Renal pelvis (tissue), 12 donors: ENCODE data around the gene COPS7A. TPM values are rescaled to one million over a fixed set of nuclear protein-coding genes. Genes with fewer than 3 reads are reported as not detected.

ENCODE experiments used
- DNase-seq: peaks from one replicate; pipeline ENCODE4 v3.0.0-alpha.2; 2013
- long read RNA-seq, 16 experiments: transcript quantifications; one replicate each; lab custom pipeline, GENCODE V29; 2026
- polyA plus RNA-seq, 3 donors: library from polyadenylated mRNA; unstranded; fragments of 120-200 nt; gene quantifications; one replicate each; pipeline ENCODE4 v1.2.1, GENCODE V29; 2013; ENCODE audit not compliant: insufficient read length in 3 of 3

The COPS7A gene, protein sequence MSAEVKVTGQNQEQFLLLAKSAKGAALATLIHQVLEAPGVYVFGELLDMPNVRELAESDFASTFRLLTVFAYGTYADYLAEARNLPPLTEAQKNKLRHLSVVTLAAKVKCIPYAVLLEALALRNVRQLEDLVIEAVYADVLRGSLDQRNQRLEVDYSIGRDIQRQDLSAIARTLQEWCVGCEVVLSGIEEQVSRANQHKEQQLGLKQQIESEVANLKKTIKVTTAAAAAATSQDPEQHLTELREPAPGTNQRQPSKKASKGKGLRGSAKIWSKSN
- 10 to 100 TPM; 68.4 to 70.3 (median 69.4) TPM for polyA plus RNA-seq
- long read RNA-seq, donor 1, transcript COPS7A-215 (8 exons, 2,127 nt) = major isoform, 8 of 24 reads
- long read RNA-seq, donor 1, partial matches to known transcripts = 6 of 24 reads
- long read RNA-seq, donor 1, other reads (novel, unspliced or antisense) = 0 of 24 reads
- long read RNA-seq, donor 2, transcript COPS7A-201 (8 exons, 1,721 nt) = minor isoform, 5 of 36 reads
- long read RNA-seq, donor 2, transcript COPS7A-215 (8 exons, 2,127 nt) = major isoform, 24 of 36 reads
- long read RNA-seq, donor 2, partial matches to known transcripts = 0 of 36 reads
- long read RNA-seq, donor 2, other reads (novel, unspliced or antisense) = 0 of 36 reads
- long read RNA-seq, donor 3, transcript COPS7A-215 (8 exons, 2,127 nt) = major isoform, 7 of 16 reads
- long read RNA-seq, donor 3, partial matches to known transcripts = 0 of 16 reads
- long read RNA-seq, donor 3, other reads (novel, unspliced or antisense) = 0 of 16 reads
- long read RNA-seq, donor 4, transcript COPS7A-215 (8 exons, 2,127 nt) = major isoform, 20 of 68 reads
- long read RNA-seq, donor 4, transcript COPS7A-204 (7 exons, 2,034 nt) = minor isoform, 5 of 68 reads
- long read RNA-seq, donor 4, transcript COPS7A-210 (8 exons, 1,832 nt) = minor isoform, 6 of 68 reads
- long read RNA-seq, donor 4, partial matches to known transcripts = 32 of 68 reads
- long read RNA-seq, donor 4, other reads (novel, unspliced or antisense) = 0 of 68 reads
- long read RNA-seq, donor 5, transcript COPS7A-215 (8 exons, 2,127 nt) = major isoform, 6 of 24 reads
- long read RNA-seq, donor 5, partial matches to known transcripts = 13 of 24 reads
- long read RNA-seq, donor 5, other reads (novel, unspliced or antisense) = 0 of 24 reads
- long read RNA-seq, donor 6, transcript COPS7A-215 (8 exons, 2,127 nt) = major isoform, 12 of 20 reads
- long read RNA-seq, donor 6, transcript COPS7A-204 (7 exons, 2,034 nt) = minor isoform, 6 of 20 reads
- long read RNA-seq, donor 6, partial matches to known transcripts = 0 of 20 reads
- long read RNA-seq, donor 6, other reads (novel, unspliced or antisense) = 0 of 20 reads
- long read RNA-seq, donor 7, transcript COPS7A-215 (8 exons, 2,127 nt) = major isoform, 20 of 35 reads
- long read RNA-seq, donor 7, partial matches to known transcripts = 8 of 35 reads
- long read RNA-seq, donor 7, other reads (novel, unspliced or antisense) = 0 of 35 reads
- long read RNA-seq, donor 8, transcript COPS7A-215 (8 exons, 2,127 nt) = major isoform, 13 of 30 reads
- long read RNA-seq, donor 8, partial matches to known transcripts = 14 of 30 reads
- long read RNA-seq, donor 8, other reads (novel, unspliced or antisense) = 0 of 30 reads
- long read RNA-seq, donor 9, transcript COPS7A-215 (8 exons, 2,127 nt) = major isoform, 15 of 34 reads
- long read RNA-seq, donor 9, transcript COPS7A-204 (7 exons, 2,034 nt) = minor isoform, 6 of 34 reads
- long read RNA-seq, donor 9, partial matches to known transcripts = 5 of 34 reads
- long read RNA-seq, donor 9, other reads (novel, unspliced or antisense) = 0 of 34 reads
- long read RNA-seq, donor 10, transcript COPS7A-215 (8 exons, 2,127 nt) = major isoform, 8 of 18 reads
- long read RNA-seq, donor 10, partial matches to known transcripts = 0 of 18 reads
- long read RNA-seq, donor 10, other reads (novel, unspliced or antisense) = 0 of 18 reads
- long read RNA-seq, donor 11, transcript COPS7A-215 (8 exons, 2,127 nt) = major isoform, 8 of 23 reads
- long read RNA-seq, donor 11, partial matches to known transcripts = 6 of 23 reads
- long read RNA-seq, donor 11, other reads (novel, unspliced or antisense) = 0 of 23 reads
- long read RNA-seq, donor 12, transcript COPS7A-204 (7 exons, 2,034 nt) = minor isoform, 6 of 30 reads
- long read RNA-seq, donor 12, transcript COPS7A-210 (8 exons, 1,832 nt) = minor isoform, 5 of 30 reads
- long read RNA-seq, donor 12, transcript COPS7A-215 (8 exons, 2,127 nt) = major isoform, 13 of 30 reads
- long read RNA-seq, donor 12, partial matches to known transcripts = 0 of 30 reads
- long read RNA-seq, donor 12, other reads (novel, unspliced or antisense) = 0 of 30 reads
- long read RNA-seq, donor 13, partial matches to known transcripts = 0 of 7 reads
- long read RNA-seq, donor 13, other reads (novel, unspliced or antisense) = 0 of 7 reads
- long read RNA-seq, donor 14 = 0 reads
- long read RNA-seq, donor 15, transcript COPS7A-215 (8 exons, 2,127 nt) = major isoform, 15 of 26 reads
- long read RNA-seq, donor 15, partial matches to known transcripts = 0 of 26 reads
- long read RNA-seq, donor 15, other reads (novel, unspliced or antisense) = 0 of 26 reads
- long read RNA-seq, donor 16, transcript COPS7A-215 (8 exons, 2,127 nt) = major isoform, 11 of 19 reads
- long read RNA-seq, donor 16, partial matches to known transcripts = 0 of 19 reads
- long read RNA-seq, donor 16, other reads (novel, unspliced or antisense) = 0 of 19 reads

DNA sequence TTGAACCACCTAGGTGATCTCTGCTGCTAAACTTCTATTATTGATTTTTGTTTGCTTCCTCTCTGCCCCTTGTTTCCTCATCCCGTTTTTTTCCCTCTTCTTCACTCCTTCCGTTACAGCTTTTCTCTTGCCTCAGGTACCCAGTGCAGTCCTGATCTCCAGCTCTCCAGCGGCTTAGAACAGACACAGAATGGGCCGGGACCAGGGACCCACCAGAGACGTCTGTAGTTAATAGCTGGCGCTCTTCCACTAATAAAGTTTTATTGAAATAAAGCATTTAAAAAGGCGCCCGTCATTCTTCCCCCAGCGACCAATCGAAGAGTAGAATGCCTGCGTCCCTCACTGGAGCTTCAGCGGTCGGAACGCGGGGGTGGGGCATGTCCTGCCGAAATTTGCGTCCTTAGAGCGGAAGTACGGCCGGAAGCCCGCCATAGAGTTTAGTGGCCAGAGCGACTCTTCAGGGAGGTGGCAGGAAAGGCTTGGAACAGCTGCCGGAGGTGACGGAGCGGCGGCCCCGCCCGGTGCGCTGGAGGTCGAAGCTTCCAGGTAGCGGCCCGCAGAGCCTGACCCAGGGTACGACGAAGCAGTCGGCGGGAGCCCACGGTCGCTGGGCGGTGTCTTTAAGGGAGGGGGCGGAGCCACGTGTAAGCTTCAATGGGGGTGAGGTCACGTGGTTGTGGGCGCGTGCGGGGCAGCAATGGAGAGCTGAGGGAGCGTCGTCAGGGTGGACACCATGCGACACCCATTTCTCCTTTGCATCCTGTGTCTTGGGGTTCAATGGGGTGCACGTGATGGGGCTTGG, at the start of gene COPS7A:
Gene COPS7A (plus strand): TSS at position 440 of the 802 bp plus-strand sequence. CDS start 611 bp downstream, outside the sequence.
- DNase-seq = peak; percentile 98

DNA sequence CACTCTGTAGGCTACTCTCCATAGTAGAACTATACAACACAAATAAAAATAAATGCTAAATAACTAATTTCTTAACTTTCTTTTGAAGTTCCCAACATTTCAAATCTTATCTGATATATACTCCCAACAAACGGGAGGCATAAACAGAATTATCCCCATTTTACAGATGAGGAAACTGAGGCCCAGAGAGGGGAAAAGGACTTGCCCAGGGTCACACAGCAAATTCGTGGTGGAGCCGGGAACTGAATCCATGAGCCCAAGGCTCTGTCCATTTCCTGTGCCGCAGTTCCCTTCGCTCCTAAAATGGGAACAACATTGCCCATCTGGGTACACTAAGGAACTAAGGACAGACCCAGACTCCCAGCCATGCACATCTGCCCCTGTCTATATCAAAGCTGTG, 46.9 kb upstream of the COPS7A start:
- DNase-seq = no peak

DNA sequence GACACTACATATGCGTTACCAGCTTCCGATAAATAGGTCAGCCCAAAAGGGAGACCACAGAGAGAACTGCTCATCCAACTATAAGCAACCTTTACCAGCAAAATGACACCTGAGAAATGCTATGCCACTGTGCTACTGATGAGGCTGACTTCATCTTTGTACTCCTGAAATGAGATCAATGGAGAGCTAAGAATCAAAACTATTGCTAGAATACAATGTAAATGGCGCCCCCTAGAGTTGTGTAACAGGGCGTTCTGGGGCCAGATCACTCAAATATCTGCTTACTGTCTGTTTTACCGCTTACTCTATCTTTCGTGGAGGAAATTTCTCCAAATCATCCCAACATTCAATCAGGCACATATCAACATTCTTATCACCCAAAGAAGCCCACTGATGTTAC, 39.2 kb upstream of the COPS7A start:
- DNase-seq = no peak

DNA sequence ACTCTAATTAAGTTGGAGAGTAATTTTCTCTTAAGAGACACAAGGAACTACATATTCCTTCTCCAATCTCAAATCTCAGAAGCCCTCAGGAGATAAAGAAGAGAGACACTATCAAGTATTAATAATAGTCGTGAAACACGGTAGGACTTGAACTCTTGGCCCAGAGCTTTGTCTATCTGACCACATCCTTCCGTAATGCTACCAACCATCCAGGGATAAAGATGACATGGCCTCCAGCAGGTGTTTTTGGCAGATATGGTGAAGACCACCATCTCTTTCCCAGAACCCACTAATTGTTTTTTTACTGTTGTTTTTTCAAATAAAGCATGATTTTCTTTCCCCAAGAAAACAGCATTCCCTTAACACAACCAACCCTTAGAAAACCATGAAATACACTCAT, 38.0 kb upstream of the COPS7A start:
- DNase-seq = no peak

DNA sequence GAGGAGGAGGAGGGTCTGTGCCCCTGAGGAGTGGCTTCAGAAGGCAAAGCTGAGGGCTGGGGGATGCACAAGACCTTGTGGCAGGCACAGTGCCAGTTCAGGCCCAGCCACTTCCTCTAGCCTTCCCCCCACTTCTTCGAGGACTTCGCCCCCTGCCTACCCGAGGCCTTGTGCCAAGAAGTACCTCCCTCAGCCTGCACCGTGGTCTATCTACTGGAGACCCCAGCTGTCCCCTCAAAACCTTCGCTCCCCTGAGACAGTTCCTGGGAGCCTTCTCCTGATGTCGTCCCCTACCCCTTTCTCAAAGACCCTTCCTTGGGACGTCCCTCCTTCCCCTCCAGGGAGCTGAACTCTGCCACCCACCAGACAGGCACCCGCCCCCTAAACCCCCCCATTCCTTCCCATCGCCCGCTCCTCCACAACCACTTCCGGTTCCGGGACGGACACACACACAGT, 35.3 kb upstream of the COPS7A start:
- peak; percentile 39 for DNase-seq

DNA sequence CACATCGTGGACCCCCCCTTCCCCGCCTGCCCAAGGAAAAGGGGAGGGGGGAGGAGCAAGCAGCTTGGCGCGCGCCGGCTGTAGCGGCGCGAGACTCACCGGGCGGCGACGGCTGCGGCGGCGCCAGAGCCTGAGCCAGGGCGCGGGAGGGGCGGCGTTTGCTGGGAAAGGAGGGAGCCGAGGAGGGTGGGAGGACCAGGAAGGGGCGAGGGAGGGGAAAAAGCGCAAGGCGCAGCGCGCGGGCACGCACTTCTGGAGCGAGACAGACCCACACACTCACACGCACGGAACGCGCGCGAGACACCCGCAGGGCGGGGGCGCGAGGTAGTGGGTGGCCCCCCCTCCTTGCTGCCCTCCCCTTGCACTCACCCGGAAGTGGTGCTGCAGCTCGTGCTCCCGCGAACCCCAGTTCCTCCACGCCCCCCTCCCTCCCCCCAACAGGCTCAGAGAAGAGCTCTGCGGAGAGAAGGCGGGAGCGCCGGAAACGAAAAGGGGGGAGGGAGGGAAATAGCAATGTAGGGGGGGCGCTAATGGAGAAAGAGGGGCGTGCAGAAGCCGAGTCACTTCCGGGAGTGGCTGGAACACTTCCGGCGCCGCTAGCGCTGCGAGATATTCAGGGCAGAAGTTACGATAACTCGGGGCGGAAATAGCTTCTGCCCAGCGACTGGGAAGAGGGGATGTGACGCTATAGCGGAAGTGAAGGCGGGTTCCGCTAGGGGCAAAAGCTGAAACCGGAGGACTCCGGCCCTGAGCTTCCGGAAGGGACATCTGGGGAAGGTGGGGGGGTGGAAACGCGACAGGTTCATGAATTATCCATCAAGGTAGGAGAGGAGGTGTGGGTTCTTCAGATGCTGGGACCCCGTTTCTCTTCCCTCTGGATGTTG, 34.6 kb upstream of the COPS7A start, which contains the start of gene ZNF384:
Gene ZNF384 (minus strand): TSS at position 377 of the 884 bp plus-strand sequence. CDS start 9,855 bp downstream, outside the sequence.
- peak; percentile 100 for DNase-seq

DNA sequence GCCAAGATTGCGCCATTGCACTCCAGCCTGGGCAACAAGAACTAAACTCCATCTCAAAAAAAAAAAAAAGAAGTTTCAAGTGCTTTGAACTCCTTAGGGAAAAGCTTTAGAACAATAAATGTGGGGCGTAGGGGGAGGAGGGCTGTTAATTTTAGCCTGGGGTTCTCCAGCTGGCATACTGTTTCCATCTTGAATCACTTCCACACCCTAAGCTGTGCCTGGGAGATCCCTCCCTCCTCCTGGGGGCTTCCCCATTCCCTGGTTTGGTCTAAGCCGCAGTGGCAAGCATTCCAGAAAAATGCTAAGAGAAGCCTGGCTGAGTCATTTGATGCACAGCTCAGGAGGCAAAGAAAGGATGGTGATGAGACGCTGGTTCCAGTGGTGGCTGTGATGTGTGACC, 32.4 kb upstream of the COPS7A start:
- no peak for DNase-seq

DNA sequence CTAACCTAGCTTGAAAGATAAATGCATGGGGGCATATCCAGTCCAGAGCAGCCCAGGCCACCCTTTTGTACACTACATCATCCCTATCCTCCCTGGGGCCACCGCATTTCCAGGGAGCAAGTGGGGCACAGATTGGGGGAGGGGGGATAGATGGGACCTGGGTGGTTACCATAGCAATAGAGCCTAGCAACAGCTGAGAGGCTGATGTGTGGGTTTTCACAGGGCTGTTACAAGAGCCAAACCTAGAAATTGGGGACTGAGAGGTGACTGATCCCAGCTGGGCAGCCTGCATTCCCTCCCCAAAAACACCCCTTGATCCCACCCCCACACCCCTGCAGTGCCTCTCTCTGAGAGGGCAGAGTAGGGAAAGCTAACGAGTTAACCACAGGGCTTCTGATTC, 31.0 kb upstream of the COPS7A start:
- DNase-seq = no peak

DNA sequence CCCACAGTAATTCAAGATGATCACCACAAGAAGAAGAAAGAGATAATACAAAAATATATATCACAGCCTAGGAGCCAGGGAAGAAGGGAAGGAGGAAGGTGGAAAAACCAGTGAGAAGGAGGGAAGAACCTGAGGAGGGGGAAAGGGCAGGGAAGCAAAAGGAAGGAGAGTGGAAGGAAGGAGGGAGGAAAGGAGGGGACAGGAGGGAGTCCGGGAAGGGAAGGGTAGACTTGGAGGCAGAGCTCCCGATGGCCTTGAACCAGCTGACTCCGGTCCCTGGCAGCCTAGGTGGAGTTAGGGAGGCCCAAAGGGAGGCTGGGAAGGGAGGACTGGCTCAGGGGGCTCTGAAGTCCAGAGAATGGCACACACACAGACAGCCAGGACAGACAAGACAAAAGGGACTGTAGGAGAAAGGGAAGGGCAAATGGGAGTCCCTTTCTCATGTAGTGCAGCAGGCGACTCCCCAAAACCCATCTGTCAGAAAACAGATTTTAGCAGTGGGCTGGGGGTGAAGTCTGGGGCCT, 30.0 kb upstream of the COPS7A start:
- no peak for DNase-seq

DNA sequence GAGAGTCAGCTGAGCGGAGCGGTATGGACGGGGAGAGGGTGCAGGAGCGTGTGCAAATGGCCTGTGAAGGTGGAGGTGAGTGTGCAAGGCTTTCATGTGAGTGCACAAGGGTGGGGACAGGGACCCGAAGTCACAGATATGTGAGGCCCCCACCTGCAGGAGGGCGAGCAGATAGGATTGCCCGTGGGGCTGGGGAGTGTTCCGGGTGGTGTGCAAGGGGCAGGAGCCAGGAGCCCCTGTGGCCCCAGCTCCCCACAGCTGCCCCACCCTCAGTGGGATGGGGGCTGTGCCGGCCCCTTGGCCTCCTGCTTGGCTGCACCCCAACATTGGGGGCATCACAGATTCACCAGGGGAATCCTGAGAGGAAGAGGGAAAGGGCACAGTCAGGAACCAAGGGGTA, 29.1 kb upstream of the COPS7A start:
- no peak for DNase-seq

DNA sequence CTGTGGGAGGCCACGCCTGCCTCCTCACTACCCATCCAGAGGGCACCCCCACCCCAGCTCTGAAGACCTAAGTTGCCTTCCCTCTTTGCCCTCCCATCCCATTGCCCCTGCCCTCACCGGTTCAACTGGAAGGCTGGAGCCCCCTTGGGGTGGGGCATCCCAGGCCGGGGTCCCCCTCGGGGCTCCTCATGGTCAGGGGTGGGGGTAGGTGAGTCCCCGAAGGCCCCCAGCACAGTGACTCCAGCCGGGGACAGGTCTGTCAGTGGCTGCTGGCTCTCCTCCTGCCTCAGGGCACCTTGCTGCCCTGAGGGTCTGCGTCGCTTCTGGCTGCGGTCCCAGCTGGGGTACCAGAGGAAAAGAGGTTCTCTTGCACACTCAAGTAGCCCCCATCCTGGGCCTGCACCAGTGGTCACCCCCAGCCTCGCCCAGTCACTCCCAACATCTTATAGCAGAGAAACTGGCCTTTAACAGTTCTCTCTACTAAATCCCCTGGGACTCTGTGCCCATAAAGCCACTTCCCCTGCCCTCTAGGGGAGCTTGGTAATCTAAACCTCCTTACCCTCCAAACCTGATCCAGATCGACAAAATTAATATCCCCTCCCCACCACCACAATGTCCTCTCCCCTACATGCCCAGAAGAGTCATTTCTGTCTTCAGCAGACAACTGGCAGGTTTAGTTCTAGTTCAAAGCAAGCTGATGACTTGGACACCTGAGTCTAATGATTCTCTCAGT, 28.4 kb upstream of the COPS7A start:
- no peak for DNase-seq

DNA sequence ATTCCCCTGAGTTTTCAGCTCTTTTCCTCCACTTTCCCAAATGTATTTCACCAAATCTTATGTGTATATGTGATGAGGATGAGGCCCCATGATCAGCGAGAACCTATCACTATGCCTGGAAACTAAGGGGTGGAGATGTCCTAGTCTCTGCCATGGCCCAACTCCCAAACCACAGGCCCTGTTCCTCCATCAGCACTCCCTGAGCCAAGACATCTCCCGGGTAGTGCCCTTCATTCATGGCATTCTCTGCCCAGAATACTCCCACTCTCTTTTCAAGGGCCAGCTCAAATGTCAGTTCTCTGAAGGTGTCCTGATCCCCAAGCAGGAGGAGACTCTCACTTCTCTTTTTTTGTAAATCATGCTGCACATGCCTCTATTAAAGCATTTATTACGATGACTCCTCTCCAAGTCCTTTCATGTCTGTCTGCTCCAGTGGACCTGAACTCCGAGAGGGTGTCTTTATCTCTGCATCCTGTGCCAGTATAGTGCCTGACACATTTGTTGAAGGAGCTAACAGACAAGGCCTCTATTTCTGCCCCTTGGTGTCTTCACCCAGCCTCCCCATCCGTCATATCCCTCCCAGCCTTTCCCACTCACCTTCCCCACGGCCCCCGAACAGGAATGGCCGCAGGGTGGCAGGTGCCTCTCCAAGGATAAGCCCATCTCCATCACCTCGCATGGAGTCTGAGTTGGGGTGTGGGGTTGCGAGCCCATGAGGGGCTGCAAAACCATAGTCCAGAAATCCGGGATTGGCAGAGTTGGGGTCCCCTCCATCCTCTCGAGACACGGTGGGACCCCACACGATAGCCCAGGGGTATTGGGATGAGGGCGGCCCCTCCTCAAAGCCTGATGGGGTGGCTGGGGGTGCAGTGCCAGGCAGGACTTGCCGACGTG, 26.9 kb upstream of the COPS7A start:
- peak; percentile 39 for DNase-seq

DNA sequence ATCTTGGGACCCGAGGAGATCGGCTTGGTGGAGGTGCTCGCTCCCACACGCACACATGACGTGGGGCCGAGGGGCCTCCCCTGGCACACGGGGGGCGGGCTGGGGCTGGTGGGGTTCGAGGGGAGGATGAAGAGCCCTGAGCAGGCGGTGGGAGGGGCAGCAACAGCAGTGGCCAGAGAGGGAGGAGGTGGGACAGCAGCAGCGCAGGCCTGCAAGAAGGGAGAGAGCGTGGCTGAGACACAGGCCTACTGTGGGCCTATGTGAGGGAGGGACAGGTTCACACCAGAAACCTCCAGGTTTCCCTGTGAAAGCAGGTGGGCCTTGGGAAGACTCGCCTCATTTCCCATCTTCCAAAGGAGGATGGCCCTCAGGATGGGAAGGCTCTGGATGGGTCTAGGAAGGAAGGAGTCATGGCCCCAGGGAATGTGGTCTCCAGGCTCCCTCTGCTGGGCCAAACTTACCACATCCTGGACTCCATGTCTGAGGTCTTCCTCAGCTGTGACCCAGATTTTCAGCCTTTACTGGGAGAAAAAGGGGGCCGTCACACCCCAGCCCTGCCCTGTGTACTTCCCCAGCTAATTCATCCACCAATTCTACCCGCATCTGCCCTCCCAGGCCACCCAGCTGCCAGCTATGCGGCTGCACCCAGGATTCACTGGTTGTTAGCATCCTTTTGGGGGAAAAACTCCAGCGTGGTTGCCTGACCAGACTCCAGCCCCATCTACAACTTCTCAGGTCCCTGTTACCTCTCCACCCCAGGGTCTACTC, 26.1 kb upstream of the COPS7A start:
- DNase-seq = peak; percentile 42
